PC-3 (cell line): ENCODE measurements around the gene EIPR1.

Source experiments
- CTCF ChIP-seq: fragments of 300-600 bp; sonication (generic); conservative IDR thresholded peaks from 2 replicates; pipeline ENCODE4 v1.5.1; 2017; ENCODE audit warnings: antibody characterized with exemption, low read depth, mild to moderate bottlenecking, low read length
- EZH2 ChIP-seq: fragments of 300-600 bp; sonication (generic); IDR thresholded peaks from one replicate; pipeline ENCODE4 v1.6.1; 2017; ENCODE audit warnings: antibody characterized with exemption, mild to moderate bottlenecking, low read length; ENCODE audit not compliant: unreplicated experiment

GRCh38 chr2:3418766-3419404 is 41.3 kb upstream of the EIPR1 start:
- no peak for TF ChIP-seq CTCF
- no peak for TF ChIP-seq EZH2
